ENCODE data around the gene COQ7.

COQ7 gene

DNA sequence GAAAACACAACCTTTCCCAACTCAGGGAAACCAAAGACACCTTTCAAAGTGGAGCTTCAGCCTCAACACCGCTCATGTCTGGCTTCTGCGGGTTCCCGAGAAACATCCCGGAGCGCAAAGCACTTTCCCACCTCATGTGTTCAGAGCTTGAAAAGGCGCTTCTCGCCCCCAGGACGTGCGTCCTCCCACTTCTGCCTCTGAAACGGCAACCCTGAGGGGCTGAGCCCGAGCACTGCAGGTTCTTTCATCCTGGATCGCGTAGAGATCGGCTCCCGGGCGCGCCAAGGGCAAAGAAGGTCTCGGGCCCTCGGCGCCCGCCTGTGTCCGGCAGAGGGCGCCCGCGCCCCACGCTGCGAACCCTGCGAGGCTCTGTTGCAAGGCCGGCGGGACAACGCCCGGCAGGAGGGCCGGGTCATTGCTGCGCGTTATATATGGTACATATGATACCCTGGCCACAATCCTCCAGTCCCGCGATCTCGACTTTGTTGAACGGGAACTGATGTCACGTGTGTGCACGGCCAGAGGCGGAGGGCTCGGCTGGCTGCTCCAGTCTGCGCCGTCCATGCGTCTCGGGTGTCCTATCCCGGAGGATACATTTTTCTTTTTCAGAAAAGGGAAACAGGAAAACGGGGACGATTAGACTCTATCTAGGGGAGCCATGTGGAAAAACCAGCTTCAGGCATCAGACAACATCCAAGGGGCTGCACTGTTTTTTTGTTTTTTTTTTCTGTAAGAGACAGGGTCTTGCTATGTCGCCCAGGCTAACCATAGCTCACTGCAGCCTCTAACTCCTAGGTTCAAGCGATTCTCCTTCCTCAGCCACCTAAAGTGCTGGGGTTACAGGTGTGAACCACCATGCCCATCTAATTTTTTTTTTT is 19.1 kb downstream of the COQ7 start:
- peak; percentile 84 for DNase-seq

DNA sequence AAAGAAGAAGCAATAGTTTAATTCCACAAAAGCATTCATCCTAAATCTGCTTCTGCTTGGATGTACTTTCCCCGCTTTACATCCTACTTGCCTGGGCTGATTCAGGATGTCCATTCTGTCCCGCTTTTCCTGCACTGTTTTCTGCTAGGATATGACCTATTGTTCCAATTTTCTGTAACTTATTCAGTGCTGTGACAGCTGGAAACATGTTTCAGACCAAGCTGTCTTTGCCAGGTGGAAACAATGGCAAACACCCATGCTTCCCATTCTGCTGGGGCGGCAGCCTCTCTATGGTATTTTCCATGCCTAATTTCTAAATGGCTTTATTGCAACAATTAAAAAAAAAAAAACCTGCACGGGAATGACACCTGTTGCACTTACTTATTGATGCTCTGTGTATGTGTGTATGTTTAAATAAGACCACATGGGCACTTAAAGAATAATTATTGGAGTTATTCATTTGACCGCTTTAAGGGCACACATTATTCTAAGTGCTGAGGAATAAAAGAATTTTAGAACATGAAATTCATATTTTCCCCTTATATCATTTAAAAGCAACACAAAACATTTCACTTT is 21.0 kb downstream of the COQ7 start:
- no peak for DNase-seq

DNA sequence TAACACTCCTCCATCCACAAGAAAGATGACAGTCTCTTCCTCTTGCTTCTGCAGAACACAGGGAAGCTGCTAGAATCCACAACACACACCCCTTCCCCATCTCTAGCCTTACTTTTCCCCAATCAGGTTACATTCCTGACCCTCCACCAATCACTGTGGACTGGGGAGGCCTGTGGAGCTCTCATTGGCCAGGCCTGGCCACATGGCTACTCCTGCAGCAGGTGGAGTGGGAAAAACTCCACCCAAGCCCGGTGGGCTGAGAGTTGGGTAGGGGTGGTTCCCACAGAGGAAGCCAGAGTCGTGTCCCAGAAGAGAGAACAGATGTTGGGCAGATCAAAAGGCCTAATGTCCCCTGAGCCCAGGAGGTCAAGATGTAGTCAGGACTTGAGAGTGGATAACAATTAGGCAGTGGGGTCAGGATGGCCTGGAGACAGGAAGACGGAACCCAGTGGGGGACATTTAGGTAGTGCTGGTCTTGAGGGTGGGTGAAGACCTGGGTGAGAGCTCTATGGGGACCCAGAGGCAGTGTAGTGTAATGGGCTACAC is 22.1 kb downstream of the COQ7 start:
- DNase-seq = no peak

- no peak for DNase-seq
Observed at GRCh38 chr16:19090916-19091315, 23.5 kb downstream of the COQ7 start.

DNA sequence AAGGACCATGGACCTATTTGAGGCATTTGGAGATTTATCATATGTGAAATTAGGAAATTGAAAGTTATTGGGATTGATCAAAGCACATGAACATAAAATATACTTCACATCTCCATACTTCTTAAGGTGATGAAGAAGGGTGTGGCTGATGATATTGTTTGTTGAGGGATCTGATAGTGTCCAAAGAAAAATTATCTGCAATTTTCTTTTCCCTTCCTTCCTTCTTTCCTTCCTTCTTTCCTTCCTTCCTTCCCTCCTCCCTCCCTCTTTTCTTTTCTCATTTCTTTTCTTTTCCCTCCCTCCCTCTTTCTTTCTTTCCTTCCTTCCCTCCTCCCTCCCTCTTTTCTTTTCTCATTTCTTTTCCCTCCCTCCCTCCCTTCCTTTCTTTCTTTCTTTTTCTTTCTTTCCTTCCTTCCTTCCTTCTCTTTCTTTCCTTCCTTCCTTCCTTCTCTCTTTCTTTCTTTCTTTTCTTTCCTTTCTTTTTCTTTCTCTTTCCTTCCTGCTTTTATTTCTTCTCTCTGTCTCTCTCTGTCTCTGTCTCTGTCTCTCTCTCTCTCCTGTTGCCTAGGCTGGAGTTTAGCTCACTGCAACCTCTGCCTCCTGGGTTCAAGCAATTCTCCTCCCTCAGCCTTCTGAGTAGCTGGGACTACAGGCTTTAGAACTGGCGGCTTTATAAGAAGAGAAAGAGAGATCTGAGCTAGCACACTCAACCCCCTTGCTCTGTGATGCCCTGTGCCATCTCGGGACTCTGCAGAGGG is 25.4 kb downstream of the COQ7 start:
- DNase-seq = no peak

DNA sequence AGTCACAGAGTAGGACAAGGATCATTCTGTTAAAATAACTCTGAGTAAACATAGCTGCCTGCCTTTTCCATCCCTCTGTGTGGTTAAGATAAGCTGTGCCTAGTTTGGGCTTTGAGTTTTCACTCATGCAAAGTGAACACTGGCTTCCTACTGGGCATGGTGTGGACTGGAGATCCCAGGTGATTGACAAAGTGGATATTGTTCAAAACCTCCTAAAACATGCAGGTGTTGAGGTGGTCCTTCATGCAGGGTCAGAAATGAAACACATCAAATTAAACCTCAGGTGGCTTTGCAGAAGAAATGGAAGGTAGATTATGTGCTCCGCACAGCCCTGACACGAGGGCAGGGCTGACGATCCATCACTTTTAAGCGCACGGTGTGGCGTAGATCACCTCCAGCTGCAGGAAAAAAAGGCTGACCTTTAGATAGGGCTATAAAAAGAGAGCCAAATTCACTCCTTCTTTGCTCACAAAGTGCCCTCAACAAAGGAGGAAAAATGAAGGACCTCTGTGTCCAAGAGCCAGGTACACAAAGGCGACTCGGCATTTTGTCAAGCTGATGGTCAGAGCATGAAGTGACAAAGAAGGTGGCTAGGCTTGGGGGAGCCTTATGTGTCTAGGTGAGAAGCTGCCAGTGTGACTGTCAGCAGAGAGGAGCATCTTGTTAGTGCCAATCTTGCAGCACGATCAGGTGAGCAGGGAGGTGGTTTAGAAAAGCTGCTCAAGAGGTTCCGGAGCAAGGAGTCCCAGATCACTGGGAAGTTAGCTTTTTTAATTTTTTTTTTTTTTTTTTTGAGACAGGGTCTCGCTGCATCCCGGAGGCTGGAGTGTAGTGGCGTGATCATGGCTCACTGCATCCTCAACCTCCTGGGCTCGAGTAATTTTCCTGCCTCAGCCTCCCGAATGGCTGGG is 26.5 kb downstream of the COQ7 start:
- DNase-seq = no peak

DNA sequence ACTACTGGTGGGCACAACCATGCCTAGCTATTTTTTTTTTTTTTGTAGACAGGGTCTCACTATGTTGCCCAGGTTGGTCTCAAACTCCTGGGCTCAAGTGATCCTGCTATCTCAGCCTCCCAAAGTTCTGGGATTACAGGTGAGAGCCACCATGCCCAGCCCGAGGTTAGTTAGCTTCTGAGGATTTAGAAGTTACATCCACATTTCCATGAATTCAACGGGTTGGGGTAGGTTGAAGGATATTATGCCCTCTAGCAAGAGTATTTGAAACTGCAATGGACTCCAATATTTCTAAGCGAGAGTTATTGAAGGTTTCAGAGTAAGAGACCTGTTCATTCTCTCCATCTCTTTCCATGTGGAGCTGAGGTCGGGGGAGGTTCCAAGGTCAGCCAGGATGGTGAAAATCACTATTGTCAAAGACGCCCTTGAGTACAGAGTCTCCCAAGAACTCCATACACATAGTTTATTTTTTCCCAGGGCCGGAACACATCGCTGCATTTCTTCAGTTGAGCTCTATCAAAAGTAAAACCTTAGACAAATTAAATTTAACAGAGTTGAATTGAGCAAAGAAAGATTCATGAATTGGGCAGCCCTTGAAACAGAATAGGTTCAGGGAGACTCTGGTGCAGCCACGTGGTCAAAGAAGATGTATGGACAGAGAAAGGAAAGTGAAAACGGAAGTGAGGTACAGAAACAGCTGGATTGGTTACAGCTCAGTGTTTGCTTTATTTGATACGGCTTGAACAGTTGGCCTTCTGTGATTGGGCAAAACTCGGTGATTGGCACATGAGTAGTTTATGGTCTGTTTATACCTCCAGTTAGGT is 27.3 kb downstream of the COQ7 start:
- no peak for DNase-seq

- no peak for DNase-seq
Observed at GRCh38 chr16:19095654-19096053, 28.2 kb downstream of the COQ7 start.

DNA sequence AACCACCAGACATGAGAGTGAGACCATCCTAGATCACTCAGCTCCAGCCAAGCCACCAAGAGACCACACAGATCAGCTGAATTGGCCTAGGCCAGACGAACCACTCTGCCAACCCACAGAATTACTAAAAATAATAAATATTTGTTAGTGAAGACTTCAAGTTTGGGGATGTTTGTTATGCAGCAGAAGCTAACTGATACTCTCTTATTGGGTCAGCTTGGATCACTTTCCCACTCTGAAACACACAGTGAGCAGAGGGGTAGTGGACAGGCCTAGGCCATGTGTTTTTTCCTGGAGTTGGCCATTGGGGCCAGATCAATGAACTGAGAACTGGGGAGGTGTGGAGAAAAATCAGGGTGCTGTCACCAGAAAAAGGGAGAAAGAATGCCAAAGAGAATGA is 30.8 kb downstream of the COQ7 start:
- no peak for DNase-seq

GRCh38 chr16:19102187-19102872 is 34.9 kb downstream of the COQ7 start:
- DNase-seq = no peak

DNA sequence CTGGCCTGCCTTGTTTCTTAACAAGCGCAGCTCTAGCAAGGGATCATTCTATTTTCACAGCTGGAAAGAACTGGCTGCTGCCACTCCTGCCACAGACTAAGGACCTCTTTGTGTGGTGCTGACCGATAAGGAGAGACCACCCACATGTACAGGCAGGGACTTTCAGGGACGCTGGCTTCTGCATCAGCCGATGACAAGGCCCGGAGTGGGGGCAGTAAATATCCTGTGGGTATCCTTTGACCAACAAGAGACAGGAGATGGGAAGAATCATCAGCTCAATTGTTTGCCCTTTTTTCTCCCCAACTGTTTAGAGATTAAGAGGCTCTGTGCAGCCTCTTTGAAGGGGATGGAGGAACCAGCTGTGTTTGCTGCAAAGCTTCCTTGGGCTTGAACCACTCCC is 37.2 kb downstream of the COQ7 start:
- no peak for DNase-seq

DNA sequence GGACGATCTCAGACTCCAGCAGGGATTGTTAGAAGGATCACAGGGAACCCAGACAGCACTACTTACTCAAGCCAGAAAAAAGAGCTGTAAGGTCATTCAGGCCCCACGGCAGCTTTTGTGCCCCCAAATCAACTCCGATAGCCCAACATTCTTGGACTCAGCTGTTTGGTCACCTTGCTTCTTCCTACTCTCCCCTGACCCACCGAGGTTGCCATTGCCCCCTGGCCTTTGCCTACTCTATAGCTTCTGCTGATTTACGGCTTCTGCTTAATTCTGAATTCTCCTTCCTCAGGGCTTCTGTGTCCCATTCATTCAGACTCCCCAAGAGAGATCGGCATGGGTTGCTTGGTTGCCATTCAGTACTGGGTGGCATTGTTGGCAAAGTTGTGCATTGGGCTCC is 37.7 kb downstream of the COQ7 start:
- DNase-seq = no peak

DNA sequence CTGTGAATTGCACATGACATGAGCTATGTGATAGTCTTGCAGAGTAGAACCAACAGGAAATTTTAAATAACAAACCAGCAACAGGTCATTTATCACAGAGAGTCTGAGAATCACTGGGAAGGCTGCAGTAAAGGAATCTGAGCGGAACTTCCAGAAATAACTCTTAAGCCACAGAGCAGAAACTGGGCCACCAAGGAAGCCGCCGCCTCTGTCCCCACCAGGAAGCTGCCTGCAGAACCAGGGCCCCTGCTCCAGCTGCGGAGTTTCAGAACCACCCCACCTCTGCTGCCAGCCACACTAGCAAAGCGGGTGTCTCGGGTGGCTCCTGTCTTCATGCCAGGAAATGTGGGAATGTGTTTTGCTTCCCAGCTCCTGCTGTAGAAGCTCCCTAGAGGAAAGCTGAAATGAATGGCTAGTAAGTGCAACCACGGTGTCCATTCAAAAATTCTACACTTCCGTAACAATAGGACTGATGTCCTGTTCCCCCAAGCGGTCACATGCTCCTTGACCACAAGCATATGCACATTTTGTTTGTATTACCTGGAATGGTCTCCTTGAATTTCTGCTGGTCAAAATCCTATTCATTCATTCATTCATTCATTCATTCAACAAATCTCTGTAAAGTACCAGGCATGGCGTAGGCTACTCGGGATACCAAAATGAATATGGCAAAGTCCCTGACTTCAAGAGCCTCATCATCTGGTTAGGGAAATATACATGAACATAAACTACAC is 38.6 kb downstream of the COQ7 start:
- DNase-seq = no peak

- no peak for DNase-seq
Observed at GRCh38 chr16:19106625-19107020, 39.2 kb downstream of the COQ7 start.

DNA sequence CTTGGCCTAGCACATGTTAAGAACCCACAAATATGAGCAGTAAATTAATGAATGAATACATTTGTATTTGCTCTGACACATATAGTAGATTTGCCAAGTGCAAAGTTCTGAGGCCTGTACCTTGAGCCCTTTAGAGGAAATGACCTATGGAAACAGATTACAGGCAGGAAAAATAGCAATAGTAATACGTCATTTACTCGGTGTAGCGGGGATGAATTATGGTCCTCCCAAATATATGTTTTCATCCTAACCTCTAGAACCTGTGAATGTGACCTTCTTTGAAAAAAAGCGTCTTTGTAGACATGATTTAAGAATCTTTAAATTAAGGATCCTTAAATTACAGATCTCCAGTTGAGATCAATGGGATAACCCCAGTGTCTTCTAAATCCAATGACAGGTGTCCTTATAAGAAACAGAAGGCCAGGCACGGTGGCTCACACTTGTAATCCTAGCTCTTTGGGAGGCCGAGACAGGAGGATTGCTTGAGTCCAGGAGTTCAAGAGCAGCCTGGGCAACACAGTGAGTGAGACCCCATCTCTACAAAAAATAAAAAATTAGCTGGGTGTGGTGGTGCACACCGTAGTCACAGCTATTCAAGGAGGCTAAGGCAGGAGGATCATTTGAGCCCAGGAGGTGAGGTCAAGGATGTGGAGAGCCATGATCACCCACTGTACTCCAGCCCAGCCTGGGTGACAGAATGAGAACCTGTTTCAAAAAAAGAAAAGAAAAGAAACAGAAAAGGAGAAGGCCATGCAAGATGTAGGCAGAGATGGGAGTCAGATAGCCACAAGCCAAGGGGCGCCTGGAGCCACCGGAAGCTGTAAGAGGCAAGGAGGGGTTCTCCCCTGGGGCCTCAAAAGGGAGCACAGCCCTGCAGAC is 41.2 kb downstream of the COQ7 start:
- no peak for DNase-seq

GRCh38 chr16:19109288-19109664 is 41.9 kb downstream of the COQ7 start:
- DNase-seq = no peak

GRCh38 chr16:19110537-19111360 is 43.3 kb downstream of the COQ7 start:
- no peak for DNase-seq

DNA sequence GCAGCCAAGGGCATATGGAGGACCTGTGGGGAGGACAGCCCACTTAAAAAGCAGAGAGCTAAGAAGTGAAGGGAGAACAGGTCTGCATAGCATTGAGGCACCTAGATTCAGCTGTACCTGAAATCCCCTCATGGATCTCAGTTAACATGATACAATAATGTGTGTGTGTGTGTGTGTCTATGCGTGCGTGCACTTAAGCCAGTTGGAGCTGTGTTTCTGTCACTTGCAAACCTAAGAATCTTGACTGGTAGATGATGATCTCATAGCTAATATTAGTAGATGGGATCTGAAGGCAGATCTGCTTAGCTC is 44.6 kb downstream of the COQ7 start:
- DNase-seq = no peak
